ENCODE results near the gene TMEM52.

The TMEM52 gene

DNA sequence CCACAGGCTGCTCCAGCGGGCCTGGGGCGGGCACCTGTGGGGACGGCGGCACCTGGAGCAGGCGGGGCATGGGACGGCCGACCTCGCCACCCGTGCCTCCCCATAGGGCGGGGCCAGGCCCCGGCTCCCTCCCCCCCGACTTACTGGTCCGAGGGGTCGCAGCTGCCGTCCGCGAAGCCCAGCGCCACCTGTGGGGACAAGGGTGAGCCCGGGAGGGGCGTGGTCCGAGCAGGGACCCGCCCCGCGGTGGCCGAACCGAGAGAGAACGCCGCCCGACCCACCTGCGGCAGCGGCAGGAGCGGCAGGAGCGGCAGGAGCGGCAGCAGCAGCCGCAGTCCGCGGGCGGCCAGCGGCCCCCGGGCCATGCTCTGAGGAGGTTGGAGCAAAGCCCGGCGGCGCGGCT lies at the start of gene TMEM52:
TMEM52 (minus strand) TSS at position 379 of the 403 bp plus-strand sequence; CDS start at position 365, 14 bp downstream.
- FAIRE-seq = no peak

GRCh38 chr1:1967879-1968278 lies 48.8 kb upstream of the TMEM52 start:
- FAIRE-seq = no peak

DNA sequence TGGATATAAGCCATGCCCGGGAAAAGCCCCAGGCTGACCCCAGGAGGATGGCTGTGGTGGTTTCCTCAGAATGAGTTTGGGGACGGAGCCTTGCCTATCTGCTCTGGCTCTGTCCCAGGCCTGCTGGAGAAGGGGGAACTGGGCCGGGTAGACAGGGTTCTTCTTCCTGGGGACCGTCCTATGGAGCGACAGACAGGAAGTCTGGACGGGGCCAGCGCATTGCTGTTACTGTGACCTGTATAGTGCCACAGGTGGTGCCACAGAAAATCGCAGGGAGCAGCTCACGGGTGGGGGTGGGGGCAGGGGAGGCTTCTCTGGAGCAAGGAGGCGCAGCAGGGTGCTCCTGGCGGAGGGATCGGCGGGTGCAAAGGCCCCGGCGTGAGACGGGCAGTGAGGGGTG lies 48.1 kb upstream of the TMEM52 start:
- FAIRE-seq = no peak

DNA sequence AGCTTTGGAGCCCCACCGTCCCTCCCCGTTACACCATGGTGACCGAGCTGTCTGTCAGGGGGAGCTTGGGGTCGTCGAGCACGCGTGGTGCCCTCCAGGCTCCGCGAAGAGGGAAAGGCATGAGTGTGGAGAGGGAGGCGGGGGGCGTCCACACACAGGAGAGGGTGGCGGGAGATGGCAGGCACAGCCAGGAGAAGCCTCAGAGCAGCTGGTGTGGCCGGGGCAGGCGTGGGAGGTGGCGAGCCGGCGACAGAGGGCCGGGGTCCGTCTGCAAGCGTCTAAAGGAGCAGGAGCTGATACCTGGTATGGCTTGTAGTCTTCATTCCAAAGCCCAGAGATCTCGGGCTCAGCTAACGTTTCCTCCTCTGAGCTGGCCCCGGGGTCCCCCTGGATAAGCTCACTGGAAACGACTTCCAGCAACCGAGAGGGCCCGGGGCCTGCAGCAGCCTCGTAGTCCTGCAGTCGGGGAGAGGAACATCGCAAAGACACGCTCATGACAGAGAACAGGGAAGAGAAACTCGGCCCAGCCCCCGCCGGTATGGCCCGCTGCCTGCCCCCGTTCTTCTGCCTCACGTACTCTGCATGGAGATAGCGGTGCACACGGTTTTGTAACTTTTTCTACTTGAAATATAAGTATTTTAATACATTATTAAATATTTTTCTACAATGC lies 47.1 kb upstream of the TMEM52 start:
- no peak for FAIRE-seq

- FAIRE-seq = no peak
Observed at GRCh38 chr1:1965546-1965945, 46.5 kb upstream of the TMEM52 start.

DNA sequence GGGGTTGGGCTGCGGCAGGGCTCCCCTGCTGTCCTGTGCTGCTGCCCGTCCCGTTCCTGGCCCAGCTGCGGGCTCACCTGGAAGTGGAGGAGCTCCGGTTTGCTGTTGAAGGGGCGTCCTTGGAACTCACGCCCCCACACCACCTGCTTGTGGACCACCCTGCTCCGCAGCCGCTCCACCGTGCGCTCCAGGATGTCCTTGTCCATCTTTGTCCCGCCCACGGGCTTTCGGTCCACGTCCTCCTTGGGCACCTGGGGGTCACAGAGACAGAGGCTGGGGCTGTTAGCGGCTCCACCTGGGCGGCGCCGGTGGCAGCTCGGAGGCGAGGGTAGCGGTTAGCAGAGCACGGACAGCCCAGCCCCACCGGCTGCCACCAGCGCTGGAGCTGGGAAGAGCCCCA lies 45.7 kb upstream of the TMEM52 start:
- no peak for FAIRE-seq

DNA sequence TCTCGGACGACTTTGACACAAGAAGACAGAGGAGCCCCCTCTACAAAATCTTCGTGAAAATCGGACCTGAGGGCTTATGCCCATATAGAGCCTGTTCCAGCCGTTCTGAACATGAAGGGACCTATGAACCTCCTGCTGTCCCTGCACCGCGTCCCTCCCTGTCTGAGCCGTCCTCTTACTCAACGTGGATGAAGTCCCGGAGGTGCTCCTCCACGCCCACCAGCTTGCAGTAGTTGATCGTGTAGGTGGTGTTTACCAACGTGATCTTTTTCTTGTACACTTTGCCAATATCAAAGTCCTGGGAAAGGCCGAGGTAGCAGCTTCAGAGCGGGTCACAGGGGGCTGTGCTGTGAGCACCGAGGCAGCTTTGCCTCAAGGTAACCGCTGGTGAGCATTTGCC lies 44.5 kb upstream of the TMEM52 start:
- FAIRE-seq = no peak

GRCh38 chr1:1962752-1963151 lies 43.7 kb upstream of the TMEM52 start:
- FAIRE-seq = no peak

- no peak for FAIRE-seq
Observed at GRCh38 chr1:1960480-1961196, 41.6 kb upstream of the TMEM52 start.

DNA sequence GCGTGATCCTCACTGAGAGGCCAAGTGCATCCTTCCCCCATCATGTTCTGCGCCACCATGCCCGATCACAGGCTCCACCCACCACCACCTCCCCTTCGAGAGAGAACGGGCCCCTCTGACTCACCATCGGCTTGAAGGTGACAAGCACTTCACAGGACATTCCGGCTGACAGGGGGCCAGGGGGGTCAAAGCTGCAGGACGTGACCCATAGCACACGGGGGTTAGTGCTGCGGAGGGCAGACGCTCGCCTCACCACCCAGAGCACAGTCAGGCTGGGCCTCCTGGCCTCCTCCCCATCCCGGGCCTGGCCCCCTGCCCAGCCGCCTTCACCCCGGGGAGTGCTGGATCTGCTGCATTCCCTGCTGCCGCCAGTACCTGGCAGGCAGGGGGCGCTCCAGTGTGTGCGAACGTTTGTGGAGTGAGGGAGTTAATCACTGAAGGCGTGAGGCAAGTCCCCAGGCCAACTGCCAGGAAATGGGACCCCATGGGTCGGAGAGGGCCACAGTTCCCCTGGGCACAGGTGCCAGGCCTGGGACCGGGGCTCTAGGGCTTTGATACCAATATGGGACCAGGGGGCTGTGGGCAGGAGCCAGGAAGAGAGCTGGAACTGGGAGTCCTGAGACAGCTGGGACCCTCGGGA lies 40.9 kb upstream of the TMEM52 start:
- no peak for FAIRE-seq

GRCh38 chr1:1959459-1959839 lies 40.4 kb upstream of the TMEM52 start:
- no peak for FAIRE-seq

- no peak for FAIRE-seq
Observed at GRCh38 chr1:1958071-1958541, 39.0 kb upstream of the TMEM52 start.

DNA sequence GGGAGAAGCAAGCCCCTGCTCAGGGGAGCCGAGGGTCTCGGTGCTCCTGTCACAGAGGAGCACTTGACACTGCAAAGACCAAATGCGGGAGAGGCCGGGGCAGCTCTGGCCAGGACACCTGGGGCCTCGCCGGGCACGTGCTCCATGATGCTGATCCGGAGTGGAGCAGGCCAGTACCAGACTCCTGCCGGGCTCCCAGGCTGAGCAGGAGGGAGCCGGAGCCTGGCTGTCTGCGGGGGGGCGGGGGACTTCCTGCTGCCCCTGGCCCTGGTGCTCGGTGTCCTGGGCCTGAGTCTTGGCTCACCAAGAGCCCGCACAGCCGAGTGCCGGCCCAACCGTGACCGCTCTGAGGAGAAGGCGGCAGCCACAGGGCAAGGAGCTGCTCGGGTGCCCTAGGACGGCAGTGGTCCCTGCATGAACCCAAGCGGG lies 38.5 kb upstream of the TMEM52 start:
- no peak for FAIRE-seq

GRCh38 chr1:1956586-1957532 lies 37.8 kb upstream of the TMEM52 start:
- FAIRE-seq = no peak

GRCh38 chr1:1956101-1956500 lies 37.0 kb upstream of the TMEM52 start:
- no peak for FAIRE-seq

DNA sequence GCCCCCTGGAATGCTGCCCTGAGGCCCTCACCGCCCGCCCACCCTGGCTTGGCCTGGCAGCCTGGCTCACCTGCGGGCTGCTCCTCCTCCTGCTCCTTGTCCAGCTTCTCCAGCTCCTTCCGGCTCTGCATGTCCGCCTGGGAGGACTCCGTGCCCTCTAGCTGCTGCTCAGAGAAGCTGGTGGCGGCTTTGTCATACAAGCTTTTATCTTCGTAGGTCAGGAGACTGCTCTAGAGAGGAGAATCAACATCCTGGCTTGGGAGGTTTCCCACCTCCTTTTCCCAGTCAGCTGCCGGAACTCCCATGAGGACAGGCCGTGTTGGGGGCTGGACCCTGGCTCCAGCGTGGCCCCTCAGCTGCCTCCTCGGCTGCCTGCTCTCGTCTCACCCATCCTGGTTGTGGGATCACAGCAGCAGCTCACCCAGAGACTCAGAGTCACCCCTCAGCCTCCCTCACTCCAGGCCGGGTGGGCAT lies 36.6 kb upstream of the TMEM52 start:
- FAIRE-seq = no peak

DNA sequence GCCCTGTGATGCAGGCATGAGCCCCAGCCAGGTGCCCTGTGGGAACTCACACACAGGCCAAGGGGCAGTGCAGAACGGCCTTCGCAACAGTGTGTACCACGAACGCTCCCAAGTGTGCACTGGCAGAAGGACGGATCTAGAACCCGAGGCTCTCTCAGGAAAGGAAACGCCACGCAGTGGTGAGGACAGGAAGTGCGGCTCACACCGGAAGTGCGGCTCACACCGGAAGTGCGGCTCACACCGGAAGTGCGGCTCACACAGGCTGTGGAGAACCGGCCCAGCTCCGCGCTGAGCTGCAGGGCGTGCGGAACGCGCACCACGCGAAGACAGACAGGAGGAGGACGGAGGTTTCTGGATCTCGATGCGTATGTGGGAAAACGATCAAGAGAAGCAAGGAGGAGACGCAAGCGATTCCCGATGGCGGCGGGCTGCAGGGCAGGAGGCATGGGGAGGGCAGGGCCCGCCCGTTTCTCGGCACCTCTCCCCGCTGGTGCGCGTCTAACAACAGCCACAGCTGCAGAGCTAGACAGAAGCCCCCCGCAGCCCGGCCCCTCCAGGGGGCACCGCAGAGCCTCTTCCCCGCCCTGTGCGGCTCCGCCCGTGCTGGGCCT lies 35.9 kb upstream of the TMEM52 start:
- FAIRE-seq = no peak

- FAIRE-seq = no peak
Observed at GRCh38 chr1:1954015-1954414, 34.9 kb upstream of the TMEM52 start.

DNA sequence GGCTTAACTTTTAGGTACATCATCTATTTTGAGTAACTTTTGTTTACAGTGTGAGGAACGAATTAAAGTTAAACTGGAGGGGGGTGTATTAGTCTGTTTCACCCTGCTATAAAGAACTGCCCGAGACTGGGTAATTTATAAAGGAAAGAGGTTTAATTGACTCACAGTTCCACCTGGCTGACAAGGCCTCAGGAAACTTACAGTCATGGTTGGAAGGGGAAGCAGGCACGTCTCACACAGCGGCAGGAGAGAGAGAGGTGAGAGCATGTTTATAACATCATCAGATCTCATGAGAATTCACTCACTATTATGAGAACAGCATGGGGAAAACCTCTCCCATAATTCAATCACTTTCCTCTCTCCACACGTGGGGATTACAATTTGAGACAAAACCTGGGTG lies 31.9 kb upstream of the TMEM52 start:
- FAIRE-seq = no peak

DNA sequence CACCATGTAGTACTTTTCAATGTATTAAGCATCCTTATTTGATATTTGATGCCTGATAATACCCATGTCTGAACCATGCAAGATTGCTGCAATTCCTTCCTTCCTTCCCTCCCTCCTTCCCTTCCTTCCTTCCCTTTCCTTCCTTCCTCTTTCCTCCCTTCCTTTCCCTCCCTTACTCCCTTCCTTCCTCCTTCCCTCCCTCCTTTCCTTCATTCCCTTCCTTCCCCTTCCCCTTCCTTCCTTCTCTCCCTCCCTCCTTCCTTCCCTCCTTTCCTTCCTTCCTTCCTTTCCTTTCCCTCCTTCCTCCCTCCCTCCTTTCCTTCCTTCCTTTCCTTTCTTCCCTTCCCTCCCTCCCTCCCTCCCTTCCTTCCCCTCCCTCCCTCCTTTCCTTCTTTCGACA lies 29.7 kb upstream of the TMEM52 start:
- FAIRE-seq = no peak

DNA sequence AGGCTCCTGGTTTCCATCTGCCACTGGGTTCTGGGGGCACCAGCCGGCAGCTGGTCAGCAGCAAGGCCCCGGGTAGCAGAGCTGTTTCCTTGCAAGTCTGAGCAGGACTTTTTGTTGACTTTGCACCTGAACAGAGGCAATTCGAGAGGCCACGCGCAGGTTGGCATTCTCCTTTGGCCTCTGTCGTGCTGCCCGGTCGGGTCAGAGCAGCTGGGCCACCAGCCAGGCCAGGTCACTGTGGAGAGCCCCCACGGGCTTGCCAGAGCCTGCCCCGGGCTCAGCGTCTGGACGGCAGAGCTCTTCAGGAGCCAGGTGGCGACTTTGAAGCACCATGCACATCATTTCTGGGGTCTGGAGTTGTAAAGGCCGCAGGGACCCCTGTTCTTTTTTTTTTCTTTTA lies 28.4 kb upstream of the TMEM52 start:
- FAIRE-seq = no peak

DNA sequence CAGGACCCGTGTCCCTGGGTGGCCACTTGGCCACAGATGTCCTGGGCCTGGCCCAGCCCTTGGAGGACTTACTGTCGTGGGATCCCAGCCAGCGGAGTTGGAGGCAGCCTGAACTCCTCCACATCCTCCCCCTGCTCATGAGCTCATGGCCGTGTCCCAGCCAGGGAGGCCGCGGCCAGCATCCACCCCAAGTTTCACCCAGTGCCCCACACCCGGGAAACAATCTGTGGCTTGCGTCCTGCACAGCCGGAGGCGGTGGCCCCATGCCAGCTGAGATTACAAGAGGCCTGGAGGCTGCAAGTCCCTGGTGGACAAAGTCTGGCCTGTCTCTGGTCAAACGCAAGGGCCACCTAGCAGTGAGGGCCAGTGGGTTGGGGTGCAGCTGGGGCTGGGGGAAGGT lies 27.5 kb upstream of the TMEM52 start:
- no peak for FAIRE-seq

Data from colon (tissue), 2 donors.